DLD1 (cell line): Measurements from ENCODE around the gene STS.

Experiments used
- in situ Hi-C: cut with HindIII; loops from 2 replicates; pipeline ENCODE4 v1.10.0; 2017; ENCODE audit warnings: low sequenced_read_pairs

STS gene

GRCh38 chrX:7147413-7147977 is at the start of gene STS:
TSS of gene STS (plus strand) at chrX:7147712. CDS start at chrX:7253200, 105,488 bp downstream.
- in situ Hi-C loops, result no loop called here

GRCh38 chrX:7100022-7100421 is 47.5 kb upstream of the STS start:
- in situ Hi-C loops, result no loop called here

- in situ Hi-C loops, result no loop called here
Observed at GRCh38 chrX:7102119-7102518, 45.4 kb upstream of the STS start.

GRCh38 chrX:7106649-7107048 is 40.9 kb upstream of the STS start:
- in situ Hi-C loops, result no loop called here

GRCh38 chrX:7108030-7108429 is 39.5 kb upstream of the STS start:
- in situ Hi-C loops, result no loop called here

GRCh38 chrX:7109049-7109531 is 38.4 kb upstream of the STS start:
- in situ Hi-C loops, result no loop called here

GRCh38 chrX:7109838-7110793 is 37.4 kb upstream of the STS start:
- in situ Hi-C loops, result no loop called here

- in situ Hi-C loops, result no loop called here
Observed at GRCh38 chrX:7110821-7111276, 36.7 kb upstream of the STS start.

GRCh38 chrX:7111518-7111917 is 36.0 kb upstream of the STS start:
- in situ Hi-C loops, result no loop called here

- in situ Hi-C loops, result no loop called here
Observed at GRCh38 chrX:7112071-7112470, 35.4 kb upstream of the STS start.

- in situ Hi-C loops, result no loop called here
Observed at GRCh38 chrX:7115557-7115956, 32.0 kb upstream of the STS start.

- in situ Hi-C loops, result no loop called here
Observed at GRCh38 chrX:7116081-7116480, 31.4 kb upstream of the STS start.

- in situ Hi-C loops, result no loop called here
Observed at GRCh38 chrX:7117587-7117986, 29.9 kb upstream of the STS start.

GRCh38 chrX:7119950-7120877 is 27.3 kb upstream of the STS start:
- in situ Hi-C loops, result no loop called here

GRCh38 chrX:7120878-7121219 is 26.7 kb upstream of the STS start:
- in situ Hi-C loops, result no loop called here

GRCh38 chrX:7127056-7127455 is 20.5 kb upstream of the STS start:
- in situ Hi-C loops, result no loop called here

GRCh38 chrX:7131621-7132020 is 15.9 kb upstream of the STS start:
- in situ Hi-C loops, result no loop called here

GRCh38 chrX:7132335-7133049 is 15.0 kb upstream of the STS start:
- in situ Hi-C loops, result no loop called here

GRCh38 chrX:7133050-7133440 is 14.5 kb upstream of the STS start:
- in situ Hi-C loops, result no loop called here

- in situ Hi-C loops, result no loop called here
Observed at GRCh38 chrX:7134981-7135380, 12.5 kb upstream of the STS start.
